Hippocampal formation (tissue), 2 donors: Measurements from ENCODE around the gene KIF5C.

ENCODE experiments used
- DNase-seq, 2 donors: peaks; one replicate each; lab custom pipeline; 2025; lab: John Stamatoyannopoulos, UW

Gene KIF5C

DNA sequence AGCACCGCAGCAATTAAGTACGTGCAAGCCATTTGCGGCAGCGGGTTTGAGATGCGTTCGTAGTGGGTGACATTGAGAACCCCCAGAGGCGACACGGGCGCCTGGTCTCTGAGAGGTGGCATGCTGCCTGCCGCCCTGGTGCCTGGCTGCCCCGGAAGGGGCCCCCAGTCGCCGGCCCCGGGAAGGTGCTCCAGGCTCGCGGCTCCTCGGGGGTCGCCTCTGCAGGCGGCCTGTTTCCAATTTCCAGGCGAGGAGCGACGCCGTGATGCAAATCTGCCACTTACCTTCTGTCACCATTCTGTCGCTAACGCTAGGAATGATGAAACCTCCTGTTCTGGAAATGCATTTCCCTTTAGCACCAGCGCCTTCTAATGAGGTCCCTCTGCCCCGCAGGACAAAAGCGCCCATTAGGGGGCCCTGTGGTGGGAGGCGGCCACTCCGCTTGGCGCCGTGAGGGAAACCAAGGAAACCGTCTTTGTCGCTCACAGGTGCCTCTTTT, 13.0 kb downstream of the KIF5C start:
- peak in 1 of 2 donors; percentile 19 for DNase-seq

DNA sequence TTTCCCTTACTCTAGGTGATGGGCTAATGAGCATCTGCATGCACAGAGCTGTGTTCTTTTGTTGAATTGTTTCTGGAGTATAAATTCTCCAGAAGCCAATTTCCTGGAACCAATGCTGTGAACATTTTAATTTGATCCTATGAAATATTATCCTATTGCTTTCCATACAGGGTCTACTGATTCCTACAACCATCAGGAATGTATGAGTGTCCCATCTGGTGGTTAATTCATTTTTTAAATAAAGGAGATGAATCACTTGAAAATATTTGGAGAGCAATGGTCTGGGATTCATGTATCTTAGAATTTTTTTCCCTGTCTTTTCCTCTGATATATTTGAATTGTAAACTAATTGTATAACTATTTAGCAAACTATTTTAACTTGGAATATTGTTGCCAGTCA, 14.0 kb downstream of the KIF5C start:
- DNase-seq = no peak

GRCh38 chr2:148893906-148894305, 18.9 kb downstream of the KIF5C start:
- no peak for DNase-seq

- no peak for DNase-seq
Measured at GRCh38 chr2:148896136-148896535, 21.1 kb downstream of the KIF5C start.

GRCh38 chr2:148899638-148900318, 24.8 kb downstream of the KIF5C start:
- DNase-seq = no peak

DNA sequence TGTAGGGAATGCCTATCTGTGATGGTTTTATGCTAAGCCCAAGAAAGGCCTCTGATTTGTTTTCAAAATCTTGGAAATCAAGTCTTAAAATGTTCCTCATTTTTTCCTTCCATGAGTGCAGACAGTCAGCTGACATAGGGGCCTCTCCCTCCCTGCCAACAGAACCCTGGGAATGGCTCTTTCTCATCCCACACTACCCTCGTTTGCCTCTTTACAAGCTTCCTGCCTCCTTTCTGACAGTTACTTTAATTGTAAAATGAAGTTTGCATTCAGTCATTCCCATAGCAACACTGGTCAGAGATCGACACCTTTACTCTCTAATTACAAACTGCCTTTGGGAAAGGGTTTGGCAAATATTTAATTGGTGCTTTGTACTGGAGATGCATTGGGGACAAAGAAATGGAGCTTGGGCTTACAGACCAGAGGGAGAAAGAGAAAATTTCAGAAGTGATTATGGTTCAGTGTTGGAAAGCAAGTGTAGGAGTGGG, 25.4 kb downstream of the KIF5C start:
- no peak for DNase-seq

DNA sequence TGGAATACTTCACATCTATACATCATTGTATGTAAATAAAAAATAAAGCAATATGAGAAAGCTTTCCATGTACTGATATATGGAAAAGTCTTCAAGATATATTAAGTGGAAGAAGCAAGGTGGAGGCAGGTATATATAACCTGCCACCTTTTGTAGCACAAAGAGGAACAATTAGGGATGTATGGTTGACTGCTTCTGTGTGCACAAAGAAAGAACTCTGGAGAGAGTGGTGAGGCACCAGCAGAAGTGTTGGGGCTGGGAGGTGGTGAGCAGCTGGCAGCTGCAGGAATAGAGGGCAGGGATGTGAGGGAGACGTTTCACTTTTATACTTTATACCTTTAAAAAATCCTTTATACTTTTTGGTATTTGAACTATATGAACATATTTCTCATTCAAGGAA, 26.1 kb downstream of the KIF5C start:
- DNase-seq = no peak

DNA sequence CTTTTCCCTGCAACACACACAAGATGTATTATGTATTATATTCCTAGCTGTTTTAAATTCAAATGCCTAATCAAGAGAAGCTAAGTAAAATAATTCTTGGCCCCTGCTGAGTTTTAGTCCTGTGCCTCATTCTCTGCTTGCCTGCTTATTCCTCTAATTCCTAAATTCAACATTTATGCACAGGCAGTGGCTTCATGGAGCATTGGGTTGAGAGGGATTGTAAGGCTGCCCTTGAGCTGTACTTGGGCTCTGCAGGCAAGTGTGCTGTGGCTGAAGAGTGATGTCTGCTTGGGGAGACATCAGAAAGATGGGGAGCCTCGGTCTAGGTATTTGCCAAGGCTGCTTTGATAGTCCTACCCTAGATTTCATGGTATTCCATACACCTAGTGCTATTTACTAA, 27.8 kb downstream of the KIF5C start:
- DNase-seq = no peak

GRCh38 chr2:148903294-148903693, 28.3 kb downstream of the KIF5C start:
- DNase-seq = no peak

DNA sequence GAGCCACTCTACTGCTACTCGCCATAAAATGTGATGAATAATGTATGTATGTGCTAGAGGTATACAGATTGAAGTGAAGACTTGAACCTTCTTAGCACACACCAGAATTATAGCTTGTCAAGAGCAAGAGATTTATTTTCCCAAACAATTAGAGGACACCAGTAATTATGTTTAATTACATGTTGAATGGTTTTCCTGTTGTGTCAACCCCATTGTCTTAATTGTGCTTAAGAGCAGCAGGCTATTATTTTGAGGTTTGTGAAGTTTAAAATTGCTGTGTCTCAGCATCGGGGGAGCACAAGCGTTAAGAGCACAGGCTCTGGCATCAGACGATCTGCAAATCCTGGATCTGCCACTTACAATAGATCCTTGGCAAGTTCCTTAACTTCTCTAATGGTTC, 29.0 kb downstream of the KIF5C start:
- DNase-seq = no peak

DNA sequence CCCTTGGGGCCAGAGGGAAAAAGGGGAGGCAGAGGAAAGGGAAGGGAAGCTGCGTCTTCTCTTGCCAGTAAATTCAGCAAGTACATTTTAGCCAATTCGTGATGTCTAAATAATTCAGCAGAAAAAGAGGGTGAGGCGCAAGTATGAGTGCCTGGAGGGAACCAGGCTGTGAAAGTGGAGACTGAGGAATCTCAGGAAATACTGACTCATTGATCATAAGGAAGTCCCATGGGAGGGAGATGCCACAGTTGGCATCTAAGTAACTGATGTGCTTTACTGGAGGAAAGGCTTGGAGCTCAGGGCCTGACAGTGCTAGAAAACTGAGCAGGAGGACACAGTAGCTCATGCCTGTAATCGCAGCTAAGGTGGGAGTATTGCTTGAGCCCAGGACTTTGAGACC, 31.1 kb downstream of the KIF5C start:
- DNase-seq = no peak

DNA sequence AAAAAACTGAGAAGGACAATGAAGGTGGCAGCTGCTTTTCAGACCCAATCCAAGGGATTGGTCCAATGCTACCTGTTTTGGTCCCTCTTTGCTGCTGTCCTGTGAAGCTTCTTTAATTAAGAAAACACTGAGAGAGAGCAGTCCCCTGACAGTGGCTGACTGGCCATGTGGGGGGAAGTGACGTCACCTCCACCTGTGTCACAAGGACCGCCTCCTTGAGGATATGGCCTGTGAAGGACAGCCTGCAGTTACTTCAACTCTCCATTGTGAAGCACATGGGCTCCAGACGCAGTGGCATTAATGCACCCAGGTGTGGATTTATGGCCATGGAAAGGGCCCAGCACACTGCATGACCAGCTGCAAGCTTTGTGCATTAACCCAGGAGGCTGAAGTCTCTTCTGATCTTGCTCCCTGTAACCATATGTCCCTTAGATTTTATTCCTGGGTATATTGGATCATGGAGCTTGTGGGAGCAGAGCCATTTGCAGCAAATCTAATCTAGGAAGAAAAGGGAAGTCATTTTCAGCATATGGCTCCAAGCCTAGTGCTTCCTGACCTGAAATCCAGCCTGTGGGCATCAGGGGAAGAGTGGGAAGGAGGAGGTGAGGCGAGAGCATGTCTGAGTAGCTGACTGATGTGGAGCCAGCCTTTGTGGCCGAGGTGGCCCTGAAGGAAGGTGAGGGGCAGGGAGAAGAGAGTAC, 32.2 kb downstream of the KIF5C start:
- DNase-seq = no peak

DNA sequence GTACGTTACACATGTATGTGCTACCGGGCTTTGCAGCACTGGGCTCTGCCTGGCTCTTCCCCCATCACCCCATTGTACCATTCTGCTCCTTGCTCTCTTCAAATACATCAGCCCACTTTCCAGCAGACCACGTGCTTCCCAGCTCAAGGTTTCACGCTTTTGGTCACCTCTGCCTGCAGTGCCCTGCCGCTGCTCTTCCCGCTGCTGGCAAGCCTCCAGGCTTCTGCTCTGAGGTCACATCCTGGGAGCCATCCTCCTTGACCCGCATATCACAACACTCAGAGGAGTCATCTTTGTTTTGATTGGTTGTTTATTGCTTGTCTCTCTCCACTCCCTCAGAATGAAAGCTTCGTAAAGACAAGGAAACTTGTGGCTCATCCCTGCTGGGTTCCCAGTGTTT, 34.1 kb downstream of the KIF5C start:
- DNase-seq = peak in 1 of 2 donors; percentile 26

- no peak for DNase-seq
Measured at GRCh38 chr2:148913061-148913460, 38.0 kb downstream of the KIF5C start.

DNA sequence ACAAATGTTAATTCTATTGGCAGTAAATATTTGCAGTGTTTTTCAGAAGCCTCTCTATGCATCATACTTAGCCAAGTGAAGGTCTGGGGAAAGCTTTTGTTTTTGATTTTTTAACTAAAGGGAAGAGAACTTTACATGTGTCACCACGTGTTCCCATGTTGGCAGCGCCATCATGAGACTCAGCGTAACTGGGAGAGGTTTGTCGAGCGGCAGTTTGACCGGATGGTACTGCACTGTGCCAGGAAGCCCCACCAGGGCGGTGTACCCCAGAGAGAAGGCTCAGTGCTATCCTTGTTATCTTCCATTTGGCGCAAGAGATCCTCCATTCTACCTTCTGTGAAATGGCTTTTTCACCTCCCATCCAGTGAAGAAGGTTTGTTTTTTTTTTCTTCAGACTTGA, 38.5 kb downstream of the KIF5C start:
- no peak for DNase-seq

- DNase-seq = peak; percentile 26 to 36
Measured at GRCh38 chr2:148914463-148914862, 39.4 kb downstream of the KIF5C start.

DNA sequence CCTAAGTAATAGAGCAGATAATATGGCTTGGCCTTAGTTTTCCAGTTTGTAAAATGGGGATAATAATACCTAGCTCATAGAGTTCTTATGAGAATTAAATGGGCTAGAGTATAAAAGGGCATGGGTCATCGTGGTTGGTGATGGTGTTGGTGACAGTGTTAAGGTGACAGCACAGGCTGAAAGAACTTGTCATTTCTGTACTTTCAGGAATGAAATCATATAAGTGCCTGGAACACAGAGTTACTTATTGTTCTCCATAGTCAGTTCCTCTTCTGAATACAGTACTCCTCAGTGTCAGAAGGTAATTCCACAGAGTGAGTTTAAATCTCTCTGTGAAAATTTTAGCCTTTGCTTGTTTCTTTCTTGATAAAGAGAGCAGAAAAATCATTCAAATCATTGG, 42.4 kb downstream of the KIF5C start:
- DNase-seq = no peak

DNA sequence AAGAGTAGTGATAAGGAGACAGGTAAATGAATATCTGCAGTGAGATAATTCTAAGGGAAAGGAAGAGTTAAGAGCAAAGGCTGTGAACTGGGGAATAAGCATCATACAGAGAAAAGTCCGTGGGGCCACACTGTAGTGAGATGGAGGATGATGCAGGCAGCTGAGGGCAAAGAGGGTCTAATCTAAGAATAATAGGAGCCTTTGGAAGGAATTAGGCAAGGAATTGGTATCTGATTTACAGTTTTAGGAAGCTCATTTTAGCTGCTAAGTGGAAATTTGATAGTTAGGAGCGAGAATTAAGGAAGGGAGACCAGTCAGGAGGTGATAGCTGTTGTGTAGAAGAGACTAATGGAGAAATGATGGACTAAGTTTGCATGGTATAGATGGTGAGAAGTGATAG, 43.5 kb downstream of the KIF5C start:
- no peak for DNase-seq

DNA sequence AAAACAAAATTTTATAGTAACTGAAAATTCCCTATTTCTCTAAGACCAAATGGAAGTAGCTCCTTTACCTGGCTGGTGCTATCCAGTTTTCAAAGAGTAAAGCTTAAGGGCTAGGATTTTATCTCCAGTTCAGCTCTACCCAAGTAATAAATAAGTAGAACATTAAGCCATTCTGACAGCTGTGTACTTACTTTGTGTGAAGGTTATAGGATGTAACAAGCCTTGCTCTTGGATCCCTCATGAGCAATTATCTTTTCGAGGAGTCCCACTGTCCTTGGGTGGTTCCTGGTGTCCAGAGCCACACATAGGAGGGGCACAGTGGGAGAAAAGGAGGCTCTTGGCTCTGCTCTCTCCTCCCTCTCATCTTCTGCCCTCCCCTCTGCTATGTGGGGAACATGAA, 45.5 kb downstream of the KIF5C start:
- DNase-seq = no peak

GRCh38 chr2:148922062-148922461, 47.0 kb downstream of the KIF5C start:
- no peak for DNase-seq

GRCh38 chr2:148922776-148923475, 47.9 kb downstream of the KIF5C start:
- DNase-seq = no peak

DNA sequence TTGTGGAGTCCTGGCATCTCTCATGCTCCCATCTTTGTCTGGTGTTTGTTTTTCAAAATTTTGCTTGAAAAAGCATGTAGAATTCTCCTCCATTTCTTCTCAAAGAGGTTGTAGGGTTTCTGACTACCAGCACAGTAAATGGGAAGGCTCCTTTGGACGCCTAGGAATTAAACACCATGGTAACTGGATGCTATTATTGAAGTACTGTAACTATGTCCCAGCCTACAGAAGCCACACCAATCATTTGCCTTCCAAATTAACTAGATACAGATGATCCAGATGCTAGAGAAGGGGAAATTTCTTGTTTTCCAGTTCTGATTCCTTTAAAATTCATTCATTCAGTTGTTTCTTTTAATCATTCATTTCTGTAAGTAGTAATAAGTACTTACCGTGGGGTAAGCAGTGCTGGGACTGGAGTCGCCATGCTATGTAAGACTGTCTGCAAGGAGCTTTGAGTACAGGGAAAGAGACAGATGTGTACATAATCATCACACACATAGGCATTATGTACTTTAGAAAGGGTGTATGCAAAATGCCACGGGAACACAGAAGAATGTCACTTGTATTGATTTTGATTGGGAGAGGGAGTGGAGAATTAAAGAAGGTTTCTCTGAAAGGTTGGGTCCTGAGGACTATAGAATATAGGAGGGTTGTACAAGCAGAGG, 49.6 kb downstream of the KIF5C start:
- DNase-seq = no peak
